HG02571 (cell line): Measurements from ENCODE around the gene LRP5.
"Not testable (repeated sequence)": the region's sequence is repeated elsewhere in the genome, so short reads cannot be mapped to it uniquely, and the experiment has no call there.

Source experiments
- ATAC-seq: cut with Tn5 transposase; IDR thresholded peaks from one replicate; pipeline ENCODE4 v1.9.1; 2021; ENCODE audit warnings: mild to moderate bottlenecking, moderate library complexity; ENCODE audit not compliant: unreplicated experiment

LRP5 gene

DNA sequence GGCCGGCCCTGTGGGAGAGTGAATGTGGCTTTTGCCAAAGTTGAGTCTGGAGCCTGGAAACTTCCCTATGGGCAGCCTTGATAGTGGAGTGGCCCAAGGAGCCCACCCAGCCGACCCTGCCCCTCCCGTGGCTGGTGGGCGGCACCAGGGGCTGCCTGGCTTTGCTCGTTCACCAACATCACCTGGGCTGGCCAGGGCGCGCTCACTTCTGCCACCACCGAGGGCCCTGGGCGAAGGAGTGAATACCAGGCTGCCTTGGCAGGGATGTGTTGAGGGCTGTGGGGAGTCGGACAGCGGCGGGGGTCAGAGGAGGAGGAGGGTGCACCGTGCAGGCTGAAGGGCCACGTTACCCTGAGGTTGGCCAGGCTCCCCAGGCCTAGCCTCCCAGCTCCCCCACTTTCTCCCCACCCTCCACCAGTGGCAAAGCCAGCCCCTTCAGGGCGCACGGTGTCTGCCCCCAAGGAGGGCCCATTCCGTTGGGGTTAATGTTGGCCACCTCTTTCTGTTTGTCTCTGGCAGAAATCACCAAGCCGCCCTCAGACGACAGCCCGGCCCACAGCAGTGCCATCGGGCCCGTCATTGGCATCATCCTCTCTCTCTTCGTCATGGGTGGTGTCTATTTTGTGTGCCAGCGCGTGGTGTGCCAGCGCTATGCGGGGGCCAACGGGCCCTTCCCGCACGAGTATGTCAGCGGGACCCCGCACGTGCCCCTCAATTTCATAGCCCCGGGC lies 125.7 kb downstream of the LRP5 start:
- no peak for ATAC-seq

- ATAC-seq: no peak
These were observed 126.4 kb downstream of the LRP5 start for GRCh38 chr11:68438658-68439259.

GRCh38 chr11:68439355-68440065 lies 127.1 kb downstream of the LRP5 start:
- no peak for ATAC-seq

- ATAC-seq: no peak
These were observed 127.8 kb downstream of the LRP5 start for GRCh38 chr11:68440224-68440623.

GRCh38 chr11:68441466-68442230 lies 129.3 kb downstream of the LRP5 start:
- no peak for ATAC-seq

DNA sequence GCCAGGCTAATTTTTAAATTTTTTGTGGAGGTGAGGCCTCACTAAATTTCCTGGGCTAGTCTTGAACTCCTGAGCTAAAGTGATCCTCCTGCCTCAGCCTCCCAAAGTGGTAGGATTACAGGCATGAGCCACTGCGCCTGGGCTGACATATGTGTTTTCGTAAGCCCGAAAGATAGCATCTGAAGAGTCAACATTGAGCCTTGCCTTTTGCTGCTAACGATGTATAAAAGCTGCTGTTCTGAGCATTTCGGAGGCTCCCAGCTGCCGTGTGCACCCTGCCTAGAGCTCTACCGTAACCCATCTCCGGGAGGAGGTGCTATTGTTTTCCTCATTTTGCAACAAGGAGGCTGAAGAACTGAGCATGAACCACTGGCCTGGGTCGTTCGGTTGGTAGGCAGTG lies 130.0 kb downstream of the LRP5 start:
- ATAC-seq: no peak

DNA sequence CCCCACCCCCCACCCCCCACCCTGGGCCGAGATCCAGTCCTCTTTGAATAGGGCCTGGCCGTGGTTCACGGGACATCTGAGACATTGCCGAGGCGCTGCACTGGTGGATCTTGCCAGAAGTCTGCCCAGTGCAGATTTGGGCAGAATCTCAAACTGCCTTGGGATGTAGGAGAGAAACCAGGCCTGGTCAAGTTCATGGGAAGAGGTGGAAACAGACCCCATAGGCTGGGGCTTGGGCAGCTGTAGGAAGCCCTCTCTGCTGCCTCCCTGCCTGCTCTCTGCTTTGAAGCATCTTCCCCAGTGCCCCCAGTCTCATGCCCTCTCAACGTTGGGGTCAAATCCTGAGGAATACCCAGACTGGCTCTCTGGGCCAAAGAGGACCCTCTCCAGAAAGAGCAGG lies 132.2 kb downstream of the LRP5 start:
- no peak for ATAC-seq

DNA sequence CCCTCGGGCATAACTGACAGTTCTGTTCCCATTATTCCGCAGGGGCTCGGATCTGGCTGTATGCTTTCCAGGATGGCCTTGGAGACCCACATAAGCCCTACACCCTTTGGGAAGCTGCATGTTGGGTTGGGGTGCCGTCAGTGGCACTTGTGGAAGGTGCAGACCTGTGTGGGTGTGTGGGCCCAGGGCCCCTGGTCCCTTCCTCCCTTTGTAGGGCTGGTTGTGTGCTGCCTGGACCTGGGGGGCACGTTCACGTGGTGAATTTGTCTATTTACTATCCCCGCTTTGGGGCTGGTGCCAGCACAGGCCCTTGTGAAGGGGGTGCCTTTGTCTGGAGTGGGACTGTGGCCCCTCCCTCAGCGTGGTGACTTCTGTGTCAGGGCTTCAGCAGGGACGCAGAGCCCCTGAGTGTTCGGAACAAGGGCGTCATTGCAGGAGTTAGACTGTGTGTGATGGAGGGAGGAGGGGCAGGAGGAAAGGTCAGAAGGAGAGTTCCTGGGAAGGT lies 133.2 kb downstream of the LRP5 start:
- no peak for ATAC-seq

GRCh38 chr11:68446046-68446725 lies 133.8 kb downstream of the LRP5 start:
- ATAC-seq: no peak

- no peak for ATAC-seq
These were observed 134.8 kb downstream of the LRP5 start for GRCh38 chr11:68447015-68447801.

GRCh38 chr11:68447914-68448313 lies 135.5 kb downstream of the LRP5 start:
- ATAC-seq: not testable (repeated sequence)

DNA sequence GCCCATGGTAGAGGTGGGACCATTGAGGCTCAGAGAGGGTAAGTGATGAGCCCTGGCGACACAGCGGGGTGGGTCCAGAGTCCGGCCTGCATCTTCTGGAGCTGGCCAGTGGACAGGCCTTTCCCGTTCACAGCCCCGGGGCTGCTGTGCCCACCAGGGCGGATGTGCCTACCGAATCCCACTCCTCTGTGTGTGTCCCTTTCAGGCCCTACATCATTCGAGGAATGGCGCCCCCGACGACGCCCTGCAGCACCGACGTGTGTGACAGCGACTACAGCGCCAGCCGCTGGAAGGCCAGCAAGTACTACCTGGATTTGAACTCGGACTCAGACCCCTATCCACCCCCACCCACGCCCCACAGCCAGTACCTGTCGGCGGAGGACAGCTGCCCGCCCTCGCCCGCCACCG lies 136.2 kb downstream of the LRP5 start:
- no peak for ATAC-seq

- ATAC-seq: no peak
These were observed 137.6 kb downstream of the LRP5 start for GRCh38 chr11:68449951-68450350.

DNA sequence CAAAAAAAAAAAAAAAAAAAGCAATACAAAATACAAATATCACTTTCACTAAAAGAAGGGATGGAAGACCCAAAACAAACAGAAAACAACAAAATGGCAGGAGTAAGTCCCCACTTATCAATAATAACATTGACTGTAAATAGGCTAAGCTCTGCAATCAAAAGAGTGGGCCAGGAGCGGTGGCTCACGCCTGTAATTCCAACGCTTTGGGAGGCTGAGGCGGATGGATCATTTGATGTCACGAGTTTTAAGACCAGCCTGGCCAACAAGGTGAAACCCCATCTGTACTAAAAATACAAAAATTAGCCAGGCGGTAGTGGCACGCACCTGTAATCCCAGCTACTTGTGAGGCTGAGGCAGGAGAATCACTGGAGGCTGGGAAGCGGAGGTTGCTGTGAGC lies 138.3 kb downstream of the LRP5 start:
- no peak for ATAC-seq

- no peak for ATAC-seq
These were observed 142.4 kb downstream of the LRP5 start for GRCh38 chr11:68454767-68455166.

DNA sequence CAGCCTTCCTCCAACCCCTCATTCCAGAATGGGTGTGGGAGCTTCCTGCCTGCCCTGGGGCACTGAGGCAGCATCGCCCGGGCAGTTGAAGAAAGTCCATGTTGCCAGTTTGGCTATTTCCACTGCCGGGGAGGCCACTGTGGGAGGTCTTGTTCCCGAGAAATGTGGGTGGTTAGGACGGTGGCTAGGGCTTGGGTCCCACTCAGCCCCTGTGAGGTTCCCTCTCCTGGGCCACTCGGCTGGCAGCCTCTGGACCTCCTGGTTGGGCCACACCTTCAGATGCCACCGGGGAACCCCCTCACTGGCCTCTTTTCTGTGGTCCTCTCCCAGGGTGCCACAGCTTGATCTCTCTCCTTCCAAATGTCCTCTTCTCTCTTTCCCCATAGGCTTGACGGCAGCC lies 143.1 kb downstream of the LRP5 start:
- no peak for ATAC-seq

DNA sequence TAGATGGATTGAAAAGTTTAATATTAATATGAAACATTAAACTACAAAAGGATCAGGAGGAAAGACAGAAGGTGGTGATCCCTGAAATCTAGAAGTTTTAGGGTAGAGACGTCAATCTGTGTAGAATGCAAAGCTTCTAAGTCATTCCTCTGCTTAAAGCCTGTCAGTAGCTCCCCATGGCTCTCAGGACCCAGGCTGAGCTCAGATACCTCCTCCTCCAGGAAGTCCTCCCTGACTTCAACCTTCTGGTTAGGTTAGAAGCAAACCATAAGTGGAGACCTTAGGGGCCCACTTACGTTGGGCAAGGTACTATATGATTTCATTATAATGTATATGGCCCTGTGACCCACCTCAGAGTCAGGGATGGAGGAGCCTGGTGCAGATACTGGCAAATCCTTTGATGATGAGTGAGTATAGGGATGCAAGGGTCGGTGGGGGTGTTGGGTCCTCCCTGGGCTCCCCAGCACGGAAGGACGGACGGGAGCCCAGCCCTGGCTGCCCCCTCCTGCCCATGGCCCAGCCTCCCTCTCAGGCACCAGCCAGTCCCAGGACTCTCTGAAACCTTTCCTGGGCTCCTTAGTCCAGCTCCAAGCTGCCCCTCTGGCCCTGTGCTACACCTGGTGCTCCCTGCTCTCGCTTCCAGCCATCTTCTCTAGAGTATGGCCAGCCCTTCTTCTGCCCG lies 145.0 kb downstream of the LRP5 start:
- ATAC-seq: no peak

- ATAC-seq: no peak
These were observed 145.5 kb downstream of the LRP5 start for GRCh38 chr11:68457898-68458249.

- ATAC-seq: not testable (repeated sequence)
These were observed 145.9 kb downstream of the LRP5 start for GRCh38 chr11:68458340-68458739.
